ENCODE data around the gene MAGI1.

DNA sequence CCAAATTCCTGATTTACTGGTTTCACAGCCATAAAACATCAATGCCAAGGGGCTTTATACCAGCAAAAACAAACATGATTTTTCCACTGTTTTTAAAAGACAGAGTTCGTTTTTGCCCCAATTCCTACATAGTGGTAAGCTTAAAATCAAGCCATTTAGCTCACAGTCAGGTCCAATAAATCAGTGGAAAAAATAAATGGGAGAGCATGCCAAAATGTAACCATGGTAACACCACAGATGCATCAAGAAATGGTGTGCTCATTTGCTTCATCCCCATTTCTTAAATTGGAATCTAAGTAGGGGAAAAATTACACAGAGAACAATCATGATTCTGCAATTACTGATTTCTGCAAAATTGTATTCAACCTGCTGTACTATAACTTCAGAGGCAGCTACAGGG is 418.8 kb downstream of the MAGI1 start:
- TF ChIP-seq REST (IDR thresholded peaks at IDR 0.05; ENCODE audit: insufficient replicate concordance, low read depth) (no peak), CTCF (IDR thresholded peaks at IDR 0.05; ENCODE audit: insufficient read depth, low read length) (no peak), POLR2AphosphoS5 (IDR thresholded peaks at IDR 0.05; ENCODE audit: low read depth) (no peak)

All from HL-60 (cell line).